Measurements from ENCODE around the gene TRPM2.
"Not testable (repeated sequence)": the region's sequence is repeated elsewhere in the genome, so short reads cannot be mapped to it uniquely, and the experiment has no call there.

TRPM2 gene

DNA sequence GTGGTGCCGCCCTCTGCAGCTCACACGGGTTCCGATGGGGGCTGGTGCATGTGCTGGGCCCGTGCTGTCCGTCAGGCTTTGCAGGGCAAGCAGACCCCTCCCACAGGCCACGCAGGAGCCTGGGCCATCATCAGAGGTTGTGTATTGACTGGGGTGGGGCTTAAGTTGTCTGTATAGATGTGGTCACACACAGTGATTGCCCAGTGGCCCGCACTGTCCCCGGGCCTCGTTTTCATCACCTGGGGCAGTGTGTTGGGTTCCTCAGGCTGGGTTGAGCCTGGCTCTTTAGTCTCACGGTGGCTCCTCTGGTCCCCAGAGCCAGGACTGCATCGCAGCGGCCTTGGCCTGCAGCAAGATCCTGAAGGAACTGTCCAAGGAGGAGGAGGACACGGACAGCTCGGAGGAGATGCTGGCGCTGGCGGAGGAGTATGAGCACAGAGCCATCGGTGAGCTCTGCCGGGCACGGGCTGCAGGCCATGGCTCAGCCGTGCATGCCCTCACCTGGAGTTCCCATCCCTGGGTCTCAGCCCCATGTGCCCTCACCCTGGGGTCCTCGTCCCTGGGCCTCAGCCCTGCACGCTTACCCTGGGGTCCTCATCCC is 44.1 kb downstream of the TRPM2 start:
- no peak for DNase-seq

DNA sequence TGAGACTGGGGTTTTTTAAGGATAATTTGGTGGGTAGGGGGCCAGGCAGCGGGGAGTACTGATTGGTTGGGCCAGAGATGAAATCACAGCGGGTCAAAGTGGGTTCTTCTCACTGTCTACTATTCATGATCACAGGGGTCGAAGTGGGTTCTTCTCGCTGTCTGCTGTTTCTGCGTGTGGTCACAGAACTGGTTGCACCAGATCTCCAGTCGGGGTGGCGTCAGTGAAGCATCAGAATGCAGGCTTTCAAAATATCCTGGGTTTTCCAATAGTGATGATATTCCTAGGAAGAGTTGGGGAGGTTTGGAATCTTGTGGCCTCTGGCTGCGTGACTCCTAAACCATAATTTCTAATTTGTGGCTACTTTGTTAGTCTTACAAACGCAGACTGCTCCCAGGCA is 45.1 kb downstream of the TRPM2 start:
- DNase-seq, result no peak

DNA sequence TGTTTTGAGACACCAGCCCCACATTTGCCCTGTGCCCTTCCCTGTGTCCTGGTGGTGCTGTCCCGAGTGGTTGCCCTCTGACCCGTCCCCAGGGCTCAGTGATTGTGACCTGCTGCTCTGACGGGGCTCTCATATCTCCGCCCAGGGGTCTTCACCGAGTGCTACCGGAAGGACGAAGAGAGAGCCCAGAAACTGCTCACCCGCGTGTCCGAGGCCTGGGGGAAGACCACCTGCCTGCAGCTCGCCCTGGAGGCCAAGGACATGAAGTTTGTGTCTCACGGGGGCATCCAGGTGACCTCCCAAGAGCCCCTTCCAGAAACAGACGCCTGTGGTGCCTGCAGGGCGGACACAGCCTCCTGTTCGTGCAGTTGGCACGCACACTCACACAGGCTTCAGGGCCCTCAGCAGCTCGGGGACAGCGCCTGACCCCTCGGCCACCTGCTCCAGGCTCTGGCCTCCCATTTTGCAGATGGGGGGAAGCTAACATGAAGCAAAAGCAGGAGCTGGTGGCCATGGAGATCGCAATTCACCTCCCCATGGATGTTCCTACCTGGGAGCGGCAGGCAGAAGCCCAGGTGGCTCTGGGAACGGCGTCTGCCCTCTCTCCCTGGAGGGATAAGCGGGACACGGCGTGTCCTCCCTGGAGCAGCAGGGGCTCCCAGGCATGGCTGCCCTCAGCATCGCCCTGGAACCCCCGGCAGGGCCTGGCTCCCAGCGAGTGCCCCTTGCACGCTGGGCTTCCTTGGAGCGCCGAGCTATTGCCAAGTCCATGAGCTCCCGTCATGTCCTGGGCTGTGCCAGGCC is 45.9 kb downstream of the TRPM2 start:
- DNase-seq, result no peak

DNA sequence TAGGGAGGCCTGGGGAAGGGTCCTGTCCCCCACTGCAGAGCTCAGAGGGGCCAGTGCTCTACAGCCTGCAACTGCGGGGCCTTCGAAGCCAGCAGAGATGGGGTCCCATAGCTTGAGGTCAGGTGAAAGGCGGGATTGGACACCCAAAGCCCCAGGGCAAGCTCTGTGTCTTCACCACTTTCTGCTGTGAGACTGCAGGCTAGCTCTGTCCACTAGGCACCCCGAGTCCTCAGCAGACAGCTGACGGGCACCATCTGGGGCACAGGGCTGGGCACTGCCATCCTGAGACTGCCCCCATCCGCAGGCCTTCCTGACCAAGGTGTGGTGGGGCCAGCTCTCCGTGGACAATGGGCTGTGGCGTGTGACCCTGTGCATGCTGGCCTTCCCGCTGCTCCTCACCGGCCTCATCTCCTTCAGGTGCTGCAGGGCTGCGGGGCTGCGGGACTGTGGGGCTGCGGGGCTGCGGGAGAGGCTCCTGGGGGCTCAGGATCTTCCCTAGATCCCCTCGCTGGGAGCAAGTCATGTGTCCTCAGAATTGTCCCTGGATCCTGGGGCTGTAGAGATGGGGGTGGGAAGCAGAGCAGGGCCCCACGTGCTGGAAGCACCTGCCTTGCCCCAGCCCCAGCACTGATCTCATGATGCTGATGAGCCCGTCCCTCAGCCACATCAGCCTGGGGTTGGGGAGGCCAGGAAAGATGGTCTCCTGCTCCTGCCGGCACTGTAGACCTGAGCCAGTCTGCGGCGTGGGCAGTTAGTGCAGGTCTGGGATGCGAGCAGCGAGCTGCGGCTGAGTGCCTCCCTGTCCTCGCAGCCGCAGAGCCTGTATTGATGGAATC is 46.8 kb downstream of the TRPM2 start:
- DNase-seq, result no peak

DNA sequence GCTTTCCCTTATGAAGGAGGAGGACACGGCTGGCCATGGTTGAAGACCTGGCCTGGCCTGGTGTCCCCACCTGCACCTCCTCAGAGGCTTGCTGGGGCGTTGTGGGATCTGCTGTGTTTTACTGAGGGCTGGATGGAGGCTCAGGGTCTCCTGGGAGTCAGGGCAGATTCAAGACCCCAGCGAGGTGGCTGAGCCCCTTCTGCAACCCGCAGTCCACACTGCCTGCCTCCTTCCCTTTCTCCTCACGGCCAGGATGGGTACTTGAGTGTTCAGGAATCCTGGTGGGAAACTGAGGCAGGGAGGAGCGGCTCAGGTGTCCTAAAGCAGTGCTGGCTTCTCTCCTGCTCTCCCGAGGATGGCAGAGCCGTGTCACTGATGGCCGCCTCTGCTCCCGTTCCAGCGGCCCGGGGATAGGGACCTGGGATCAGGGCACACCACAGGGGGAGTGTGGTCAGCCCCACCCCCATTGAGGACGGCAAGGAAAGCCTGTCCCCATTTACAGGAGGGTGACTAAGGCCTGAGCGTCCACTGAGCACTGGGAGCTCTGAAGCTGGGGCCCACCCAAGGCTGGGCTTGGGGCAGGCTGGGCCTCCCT is 47.5 kb downstream of the TRPM2 start:
- no peak for DNase-seq

GRCh38 chr21:44401386-44402160 is 48.2 kb downstream of the TRPM2 start:
- no peak for DNase-seq

DNA sequence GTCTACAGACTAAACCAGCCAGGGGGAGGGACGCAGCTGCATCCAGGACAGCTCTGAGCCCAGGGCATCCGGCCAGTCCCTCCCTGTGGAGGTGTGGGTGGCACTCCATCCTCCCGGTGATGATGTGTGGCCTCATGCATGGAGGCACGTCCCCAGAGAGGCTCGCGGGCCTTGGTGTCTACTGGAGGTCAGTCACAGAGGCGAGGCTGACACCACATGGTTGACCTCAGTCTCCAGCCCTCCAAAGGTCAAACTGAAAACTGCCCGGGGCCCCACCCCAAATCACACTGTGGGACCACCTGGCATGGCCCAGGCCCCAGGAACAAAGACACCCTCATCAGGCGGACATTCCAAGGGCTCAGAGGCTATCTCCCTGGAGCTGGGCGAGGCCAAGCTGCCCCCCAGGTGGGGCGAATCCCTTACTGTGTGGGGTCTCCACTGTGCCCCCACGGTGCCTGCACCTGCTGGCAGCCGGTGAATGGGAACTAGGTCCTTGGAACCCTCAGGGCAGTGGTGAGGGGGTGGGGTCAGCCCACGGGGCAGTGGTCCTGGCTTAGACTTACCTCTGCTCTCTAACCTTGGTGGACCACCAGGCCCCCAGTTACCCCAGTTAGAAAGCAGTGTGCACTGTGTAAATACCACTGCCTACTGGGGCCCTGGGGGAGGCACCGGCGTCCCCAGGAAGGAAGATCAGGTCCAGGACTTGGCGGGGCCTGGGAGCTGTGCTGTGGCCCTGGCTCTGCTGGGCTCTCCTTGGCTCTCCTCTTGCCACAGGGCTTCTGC is 49.1 kb downstream of the TRPM2 start:
- DNase-seq, result no peak

- no peak for DNase-seq
These were observed 49.9 kb downstream of the TRPM2 start for GRCh38 chr21:44403106-44404020.

- DNase-seq, result not testable (repeated sequence)
These were observed 51.1 kb downstream of the TRPM2 start for GRCh38 chr21:44404482-44404881.

DNA sequence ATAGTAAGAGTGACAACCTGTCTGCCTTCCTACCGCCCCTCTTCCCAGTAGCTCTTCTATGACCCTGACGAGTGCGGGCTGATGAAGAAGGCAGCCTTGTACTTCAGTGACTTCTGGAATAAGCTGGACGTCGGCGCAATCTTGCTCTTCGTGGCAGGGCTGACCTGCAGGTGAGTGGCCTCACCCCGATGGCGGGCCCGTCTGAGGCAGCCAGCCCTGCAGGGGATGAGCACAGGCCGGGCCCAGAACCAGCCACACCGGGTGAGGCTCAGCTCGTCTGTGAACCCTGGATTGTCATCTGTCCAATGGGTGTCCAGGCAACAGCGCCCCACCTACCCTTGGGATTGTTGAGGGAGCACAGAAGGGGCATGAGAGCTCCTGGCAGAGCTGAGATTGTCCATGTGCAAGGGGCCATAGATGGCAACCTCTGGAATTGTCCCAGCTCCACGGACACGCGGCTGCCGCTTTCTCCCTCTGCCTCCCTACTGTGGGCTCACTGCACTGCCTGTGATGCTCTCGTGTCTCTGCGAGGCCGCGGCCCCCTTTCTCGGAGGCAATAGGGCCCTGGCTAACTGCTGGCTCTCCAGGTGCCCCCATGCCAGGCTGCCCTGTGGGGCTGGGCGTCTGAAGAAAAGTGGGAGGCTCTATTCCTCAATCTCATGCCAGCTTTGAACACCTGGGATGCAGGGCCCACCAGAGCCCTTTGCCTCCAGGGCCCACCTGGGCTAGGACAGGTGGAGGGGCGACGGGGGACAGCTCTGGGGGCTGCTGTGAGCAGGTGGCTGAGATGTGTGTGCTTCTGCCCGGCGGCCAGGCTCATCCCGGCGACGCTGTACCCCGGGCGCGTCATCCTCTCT is 51.9 kb downstream of the TRPM2 start:
- no peak for DNase-seq

DNA sequence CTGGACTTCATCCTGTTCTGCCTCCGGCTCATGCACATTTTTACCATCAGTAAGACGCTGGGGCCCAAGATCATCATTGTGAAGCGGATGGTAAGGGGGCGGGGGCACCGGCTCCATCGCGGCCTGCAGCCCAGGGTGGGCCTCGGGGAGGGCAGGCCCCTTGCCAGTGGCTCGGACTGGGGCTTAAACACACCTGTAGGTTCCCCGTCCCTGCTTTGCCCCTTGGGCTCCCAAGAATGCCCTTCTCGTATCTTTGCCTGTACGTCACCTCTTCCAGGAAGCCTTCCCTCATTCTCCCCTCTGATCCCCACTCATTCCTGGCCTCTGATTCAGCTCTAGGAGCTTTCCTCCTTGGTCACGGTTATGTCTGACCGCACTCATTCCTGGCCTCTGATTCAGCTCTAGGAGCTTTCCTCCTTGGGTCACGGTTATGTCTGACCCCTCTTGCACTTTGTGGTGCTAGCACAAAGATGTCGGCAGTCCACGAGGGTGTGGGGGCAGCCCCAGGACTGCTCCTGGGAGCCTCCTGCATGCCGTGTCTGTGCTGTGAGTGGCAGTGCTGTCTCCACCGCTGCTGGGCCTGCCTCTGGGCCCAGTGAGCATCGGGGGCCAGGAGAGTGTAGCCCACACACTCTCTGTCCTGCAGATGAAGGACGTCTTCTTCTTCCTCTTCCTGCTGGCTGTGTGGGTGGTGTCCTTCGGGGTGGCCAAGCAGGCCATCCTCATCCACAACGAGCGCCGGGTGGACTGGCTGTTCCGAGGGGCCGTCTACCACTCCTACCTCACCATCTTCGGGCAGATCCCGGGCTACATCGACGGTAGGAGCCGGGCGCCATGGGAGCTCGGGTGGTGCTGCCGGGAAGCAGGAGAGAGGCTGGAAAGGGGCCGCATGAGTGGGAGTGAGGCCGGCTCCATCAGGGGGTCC is 52.8 kb downstream of the TRPM2 start:
- no peak for DNase-seq

DNA sequence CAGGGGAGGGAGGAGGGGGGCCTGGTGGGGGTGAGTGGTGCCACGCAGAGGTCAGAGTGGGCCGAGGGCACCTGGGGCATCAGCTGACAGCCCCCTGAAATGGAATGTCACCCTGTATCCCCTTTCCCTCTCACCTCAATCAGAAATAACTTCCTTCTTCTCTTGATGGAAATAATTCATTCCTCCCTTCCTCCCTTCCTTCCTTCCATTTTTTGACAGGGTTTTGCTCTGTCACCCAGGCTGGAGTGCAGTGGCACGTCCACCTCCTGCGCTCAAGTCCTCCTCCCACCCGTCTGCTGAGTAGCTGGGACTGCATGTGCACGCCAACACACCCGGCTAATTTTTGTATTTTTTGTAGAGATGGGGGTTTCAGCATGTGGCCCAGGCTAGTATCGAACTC is 53.5 kb downstream of the TRPM2 start:
- DNase-seq, result no peak

DNA sequence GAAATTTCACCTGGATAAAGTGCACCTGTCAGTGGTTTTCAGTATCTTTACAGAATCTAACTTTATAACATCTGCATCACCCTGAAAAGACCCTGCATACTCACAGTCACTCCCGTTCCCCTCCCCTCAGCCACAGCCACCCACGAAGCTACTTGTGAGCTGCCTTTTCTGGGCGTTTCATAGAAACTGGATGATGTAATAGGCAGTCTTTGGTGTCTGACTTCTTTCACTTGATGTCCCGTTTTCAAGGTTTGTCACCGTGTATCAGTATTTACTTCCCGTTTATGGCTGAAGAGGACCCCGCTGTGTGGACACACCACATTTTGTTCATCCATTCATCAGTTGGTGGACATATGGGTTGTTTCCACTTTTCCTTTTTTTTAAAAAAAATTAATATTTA is 54.1 kb downstream of the TRPM2 start:
- no peak for DNase-seq

GRCh38 chr21:44408226-44408625 is 54.8 kb downstream of the TRPM2 start:
- no peak for DNase-seq

GRCh38 chr21:44413566-44414290 is 60.3 kb downstream of the TRPM2 start:
- DNase-seq, result no peak

DNA sequence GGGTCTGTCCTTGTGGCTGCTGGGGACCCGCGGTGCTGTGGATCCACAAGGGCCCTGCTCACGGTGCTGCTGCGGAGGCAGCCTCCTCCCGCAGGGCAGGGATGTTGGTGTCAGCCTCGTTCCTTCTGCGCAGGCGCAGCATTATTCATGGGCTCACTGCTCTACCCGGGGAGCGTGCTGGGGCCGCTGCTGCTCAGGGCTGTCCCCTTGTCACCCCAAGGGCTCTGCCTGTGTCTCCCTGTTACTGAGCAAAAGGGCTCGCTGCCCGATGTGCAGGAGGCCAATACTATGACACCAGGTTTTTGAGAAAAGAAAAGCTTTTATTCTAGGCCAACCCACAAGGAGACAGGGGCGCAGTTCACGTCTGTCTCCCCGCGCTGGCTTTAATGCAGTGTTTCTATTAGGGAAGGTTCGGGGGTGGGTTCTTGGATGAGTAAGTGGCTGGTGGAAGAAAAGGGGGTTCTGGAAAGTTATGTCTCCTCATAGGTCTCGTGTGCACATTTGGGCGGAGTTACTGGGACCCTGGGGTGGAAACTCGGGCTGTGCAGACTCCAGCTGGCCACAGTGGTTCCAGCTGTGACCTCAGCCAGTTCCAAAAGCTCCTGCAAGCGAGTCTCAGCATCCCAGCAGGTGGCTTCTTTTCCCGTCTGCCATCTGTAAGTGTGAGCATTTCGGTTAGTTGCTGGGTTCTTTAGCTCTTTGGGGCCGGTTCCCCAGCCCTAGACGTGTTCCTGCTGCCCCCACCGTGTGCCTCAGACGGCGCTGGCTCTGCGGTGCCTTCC is 61.1 kb downstream of the TRPM2 start:
- no peak for DNase-seq
